ENCODE results near the gene STON2. TPM values are rescaled to one million over a fixed set of nuclear protein-coding genes. Genes with fewer than 3 reads are reported as not detected.

Gene STON2
- total and polyA plus RNA-seq, 2 of the 13 experiments (the other 11 are each of a cell fraction or from before 2014, with no cell fraction given) = 2.1 to 11.0 TPM

DNA sequence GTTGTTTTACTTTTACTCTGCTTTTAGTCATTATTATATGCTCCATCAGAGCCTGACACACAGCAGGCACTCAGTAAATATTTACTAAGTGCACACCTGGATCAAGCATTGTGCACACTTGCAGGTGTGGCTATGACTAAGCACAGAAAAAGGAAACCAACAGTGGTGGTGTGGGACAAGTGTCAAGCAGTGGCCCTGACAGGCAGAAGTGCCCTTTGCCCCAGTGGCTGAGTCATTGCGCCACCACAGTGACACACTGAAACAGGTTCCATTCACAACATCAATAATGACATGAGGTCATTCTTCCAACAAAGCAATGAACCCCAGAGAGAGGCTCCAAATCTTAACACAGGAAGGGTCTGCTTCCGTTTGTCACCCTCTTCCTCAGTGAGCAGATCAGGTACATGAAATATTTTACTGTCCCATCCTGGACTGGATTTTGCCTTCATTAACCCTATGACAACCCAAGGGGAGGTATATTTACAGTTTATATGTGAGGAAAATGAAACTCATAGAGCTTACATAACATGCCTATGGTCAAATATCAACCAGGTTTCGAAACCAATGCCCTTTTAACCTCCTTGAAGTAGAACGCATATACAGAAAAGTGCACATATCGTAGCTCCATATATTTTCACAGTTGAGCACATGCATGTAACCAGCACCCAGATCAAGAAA, 96.7 kb downstream of the STON2 start (continued):
- TF ChIP-seq ADNP (CRISPR knock-in tag; IDR thresholded peaks at IDR 0.05) (no peak), PRMT3 (CRISPR knock-in tag; IDR thresholded peaks at IDR 0.05; ENCODE audit: borderline replicate concordance, low read depth) (no peak), ZNF121 (CRISPR knock-in tag; IDR thresholded peaks at IDR 0.05) (no peak), ZNF446 (CRISPR knock-in tag; IDR thresholded peaks at IDR 0.05) (no peak), RELA (CRISPR knock-in tag; IDR thresholded peaks at IDR 0.05) (peak; percentile 57; the same call in 1 of the 2 replicates), ZNF720 (CRISPR knock-in tag; IDR thresholded peaks at IDR 0.05) (no peak), REPIN1 (CRISPR knock-in tag; IDR thresholded peaks at IDR 0.05; ENCODE audit: borderline replicate concordance, low read depth) (peak; percentile 84; the same call in 1 of the 2 replicates), JARID2 (CRISPR knock-in tag; IDR thresholded peaks at IDR 0.05; ENCODE audit: insufficient replicate concordance) (no peak), HMGA1 (CRISPR knock-in tag; conservative IDR thresholded peaks at IDR 0.05) (no peak), U2AF2 (IDR thresholded peaks at IDR 0.05; ENCODE audit: low read depth, low read length) (no peak), ZNF333 (CRISPR knock-in tag; IDR thresholded peaks at IDR 0.05; ENCODE audit: borderline replicate concordance) (no peak), ZFP90 (CRISPR knock-in tag; IDR thresholded peaks at IDR 0.05; ENCODE audit: borderline replicate concordance) (peak; percentile 78; the same call in 1 of the 2 replicates)
- TF ChIP-seq, protein P1, sequence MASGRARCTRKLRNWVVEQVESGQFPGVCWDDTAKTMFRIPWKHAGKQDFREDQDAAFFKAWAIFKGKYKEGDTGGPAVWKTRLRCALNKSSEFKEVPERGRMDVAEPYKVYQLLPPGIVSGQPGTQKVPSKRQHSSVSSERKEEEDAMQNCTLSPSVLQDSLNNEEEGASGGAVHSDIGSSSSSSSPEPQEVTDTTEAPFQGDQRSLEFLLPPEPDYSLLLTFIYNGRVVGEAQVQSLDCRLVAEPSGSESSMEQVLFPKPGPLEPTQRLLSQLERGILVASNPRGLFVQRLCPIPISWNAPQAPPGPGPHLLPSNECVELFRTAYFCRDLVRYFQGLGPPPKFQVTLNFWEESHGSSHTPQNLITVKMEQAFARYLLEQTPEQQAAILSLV (CRISPR knock-in tag; IDR thresholded peaks at IDR 0.05; ENCODE audit: borderline replicate concordance) = 0 out of 2 replicates have a peak, but pooled peaks have one; percentile 37
- TF ChIP-seq, protein P2, sequence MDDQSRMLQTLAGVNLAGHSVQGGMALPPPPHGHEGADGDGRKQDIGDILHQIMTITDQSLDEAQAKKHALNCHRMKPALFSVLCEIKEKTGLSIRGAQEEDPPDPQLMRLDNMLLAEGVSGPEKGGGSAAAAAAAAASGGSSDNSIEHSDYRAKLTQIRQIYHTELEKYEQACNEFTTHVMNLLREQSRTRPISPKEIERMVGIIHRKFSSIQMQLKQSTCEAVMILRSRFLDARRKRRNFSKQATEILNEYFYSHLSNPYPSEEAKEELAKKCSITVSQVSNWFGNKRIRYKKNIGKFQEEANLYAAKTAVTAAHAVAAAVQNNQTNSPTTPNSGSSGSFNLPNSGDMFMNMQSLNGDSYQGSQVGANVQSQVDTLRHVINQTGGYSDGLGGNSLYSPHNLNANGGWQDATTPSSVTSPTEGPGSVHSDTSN (CRISPR knock-in tag; IDR thresholded peaks at IDR 0.05; ENCODE audit: borderline replicate concordance) = no peak
- TF ChIP-seq, protein P3, sequence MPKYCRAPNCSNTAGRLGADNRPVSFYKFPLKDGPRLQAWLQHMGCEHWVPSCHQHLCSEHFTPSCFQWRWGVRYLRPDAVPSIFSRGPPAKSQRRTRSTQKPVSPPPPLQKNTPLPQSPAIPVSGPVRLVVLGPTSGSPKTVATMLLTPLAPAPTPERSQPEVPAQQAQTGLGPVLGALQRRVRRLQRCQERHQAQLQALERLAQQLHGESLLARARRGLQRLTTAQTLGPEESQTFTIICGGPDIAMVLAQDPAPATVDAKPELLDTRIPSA (CRISPR knock-in tag; IDR thresholded peaks at IDR 0.05; ENCODE audit: borderline replicate concordance) = no peak
- TF ChIP-seq, protein P4, sequence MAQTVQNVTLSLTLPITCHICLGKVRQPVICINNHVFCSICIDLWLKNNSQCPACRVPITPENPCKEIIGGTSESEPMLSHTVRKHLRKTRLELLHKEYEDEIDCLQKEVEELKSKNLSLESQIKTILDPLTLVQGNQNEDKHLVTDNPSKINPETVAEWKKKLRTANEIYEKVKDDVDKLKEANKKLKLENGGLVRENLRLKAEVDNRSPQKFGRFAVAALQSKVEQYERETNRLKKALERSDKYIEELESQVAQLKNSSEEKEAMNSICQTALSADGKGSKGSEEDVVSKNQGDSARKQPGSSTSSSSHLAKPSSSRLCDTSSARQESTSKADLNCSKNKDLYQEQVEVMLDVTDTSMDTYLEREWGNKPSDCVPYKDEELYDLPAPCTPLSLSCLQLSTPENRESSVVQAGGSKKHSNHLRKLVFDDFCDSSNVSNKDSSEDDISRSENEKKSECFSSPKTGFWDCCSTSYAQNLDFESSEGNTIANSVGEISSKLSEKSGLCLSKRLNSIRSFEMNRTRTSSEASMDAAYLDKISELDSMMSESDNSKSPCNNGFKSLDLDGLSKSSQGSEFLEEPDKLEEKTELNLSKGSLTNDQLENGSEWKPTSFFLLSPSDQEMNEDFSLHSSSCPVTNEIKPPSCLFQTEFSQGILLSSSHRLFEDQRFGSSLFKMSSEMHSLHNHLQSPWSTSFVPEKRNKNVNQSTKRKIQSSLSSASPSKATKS (CRISPR knock-in tag; IDR thresholded peaks at IDR 0.05) = no peak
